GM21390 (cell line): ENCODE data around the gene ZMYND8.
A peak's percentile ranks its signal among the peaks of the same experiment; 100 is the strongest.
"Not testable (repeated sequence)": the region's sequence is repeated elsewhere in the genome, so short reads cannot be mapped to it uniquely, and the experiment has no call there.

ENCODE experiments used
- ATAC-seq: cut with Tn5 transposase; IDR thresholded peaks from one replicate; pipeline ENCODE4 v1.9.1; 2021; ENCODE audit not compliant: unreplicated experiment

Gene ZMYND8

DNA sequence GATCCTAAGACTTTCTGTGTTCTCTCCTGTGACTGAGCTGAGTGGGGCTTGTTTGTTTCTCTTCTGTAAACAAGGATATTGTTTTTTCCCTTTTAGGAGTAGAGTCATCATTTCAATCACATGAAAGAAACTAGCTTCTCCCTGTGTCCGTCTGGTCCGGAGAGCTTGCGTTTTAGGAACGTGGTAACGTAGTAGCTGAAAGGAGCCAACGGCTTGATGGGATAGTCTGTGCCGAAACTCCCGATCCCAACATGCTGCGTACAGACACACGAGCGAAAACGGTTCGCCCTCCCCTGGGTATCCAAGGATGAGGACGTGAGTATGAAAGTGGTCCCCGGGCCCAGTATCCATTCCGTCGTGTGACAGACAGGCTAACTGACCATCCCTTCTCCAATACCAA lies 146.5 kb downstream of the ZMYND8 start:
- no peak for ATAC-seq

- ATAC-seq = no peak
Observed at GRCh38 chr20:47208534-47209174, 147.8 kb downstream of the ZMYND8 start.

GRCh38 chr20:47206962-47207641 lies 149.4 kb downstream of the ZMYND8 start:
- ATAC-seq = no peak

DNA sequence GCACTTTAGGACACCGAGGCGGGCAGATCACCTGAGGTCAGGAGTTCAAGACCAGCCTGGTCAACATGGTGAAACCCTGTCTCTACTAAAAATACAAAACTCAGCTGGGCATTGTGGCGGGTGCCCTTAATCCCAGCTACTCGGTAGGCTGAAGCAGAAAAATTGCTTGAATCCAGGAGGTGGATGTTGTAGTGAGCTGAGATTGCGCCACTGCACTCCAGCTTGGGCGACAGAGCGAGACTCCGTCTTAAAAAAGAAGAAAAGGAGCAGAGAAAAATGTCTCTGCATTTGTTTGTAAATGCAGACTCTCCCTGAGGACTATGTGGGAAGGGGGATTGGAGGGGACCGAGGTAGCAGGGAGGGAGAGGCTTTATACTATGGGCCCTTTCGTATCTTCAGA lies 149.9 kb downstream of the ZMYND8 start:
- ATAC-seq = not testable (repeated sequence)

GRCh38 chr20:47205577-47206123 lies 150.8 kb downstream of the ZMYND8 start:
- no peak for ATAC-seq

DNA sequence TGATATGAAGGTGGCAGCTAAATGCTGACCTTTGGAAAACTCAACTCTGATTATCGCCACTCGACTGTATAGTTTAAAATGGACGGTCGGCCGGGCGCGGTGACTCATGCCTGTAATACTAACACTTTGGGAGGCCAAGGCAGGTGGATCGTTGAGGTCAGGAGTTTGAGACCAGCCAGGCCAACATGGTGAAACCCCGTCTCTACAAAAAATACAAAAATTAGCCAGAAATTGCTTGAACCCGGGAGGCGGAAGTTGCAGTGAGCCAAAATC lies 151.7 kb downstream of the ZMYND8 start:
- not testable (repeated sequence) for ATAC-seq

DNA sequence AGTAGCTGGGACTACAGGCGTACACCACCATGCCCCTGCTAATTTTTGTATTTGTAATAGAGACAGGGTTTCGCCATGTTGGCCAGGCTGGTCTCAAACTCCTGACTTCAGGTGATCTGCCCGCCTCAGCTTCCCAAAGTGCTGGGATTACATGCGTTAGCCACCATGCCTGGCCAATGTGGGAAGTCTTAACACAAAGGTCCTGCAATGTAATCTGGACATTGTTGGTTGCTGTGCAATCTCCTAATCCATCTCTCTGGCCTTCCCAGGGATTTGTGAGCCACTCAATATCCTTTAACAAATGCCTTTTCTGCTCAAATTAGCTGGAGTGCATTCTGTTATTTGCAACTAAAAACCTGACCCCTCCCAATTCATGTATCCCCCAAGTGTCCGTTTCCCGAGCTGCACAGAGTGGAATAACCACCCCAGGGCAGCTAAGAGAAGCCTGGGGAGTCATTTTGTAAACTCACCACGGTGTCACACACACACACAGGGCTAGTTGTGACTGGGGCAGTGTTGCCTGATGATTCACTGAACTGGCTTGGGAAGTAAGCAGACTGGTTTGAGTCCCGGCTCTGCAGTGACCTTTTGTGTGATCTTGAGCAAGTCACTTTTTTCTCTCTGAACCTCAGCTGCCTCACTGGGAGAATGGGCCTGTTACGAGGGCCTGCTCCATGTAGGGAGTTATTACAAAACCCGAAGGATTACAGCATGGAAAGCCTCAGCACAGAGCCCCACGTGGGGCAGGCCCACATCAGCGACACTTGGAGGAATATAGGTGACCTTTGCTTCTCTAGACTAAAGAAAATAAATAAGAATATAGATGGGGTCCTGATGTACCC lies 152.3 kb downstream of the ZMYND8 start:
- no peak for ATAC-seq

- no peak for ATAC-seq
Observed at GRCh38 chr20:47202733-47203667, 153.5 kb downstream of the ZMYND8 start.

- no peak for ATAC-seq
Observed at GRCh38 chr20:47201074-47201730, 155.3 kb downstream of the ZMYND8 start.

DNA sequence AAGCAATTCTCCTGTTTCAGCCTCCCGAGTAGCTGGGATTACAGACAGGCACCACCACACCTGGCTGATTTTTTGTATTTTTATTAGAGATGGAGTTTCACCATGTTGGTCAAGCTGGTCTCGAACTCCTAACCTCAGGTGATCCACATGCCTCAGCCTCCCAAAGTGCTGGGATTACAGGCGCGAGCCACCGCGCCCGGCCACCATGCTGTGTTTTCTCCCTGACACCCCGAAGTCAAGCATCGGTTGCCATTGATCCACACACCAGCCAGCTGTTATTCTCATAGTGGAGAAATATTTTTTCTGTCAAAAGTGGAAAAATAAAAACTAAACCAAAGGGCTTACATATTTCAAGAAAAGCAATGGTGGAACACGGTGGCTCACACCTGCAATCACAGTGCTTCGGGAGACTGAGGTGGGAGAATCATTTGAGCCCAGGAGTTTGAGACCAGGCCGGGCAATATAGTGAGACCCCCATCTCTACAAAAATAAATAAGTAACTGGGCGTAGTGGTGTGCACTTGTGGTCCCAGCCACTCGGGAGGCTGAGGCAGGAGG lies 157.4 kb downstream of the ZMYND8 start:
- no peak for ATAC-seq

DNA sequence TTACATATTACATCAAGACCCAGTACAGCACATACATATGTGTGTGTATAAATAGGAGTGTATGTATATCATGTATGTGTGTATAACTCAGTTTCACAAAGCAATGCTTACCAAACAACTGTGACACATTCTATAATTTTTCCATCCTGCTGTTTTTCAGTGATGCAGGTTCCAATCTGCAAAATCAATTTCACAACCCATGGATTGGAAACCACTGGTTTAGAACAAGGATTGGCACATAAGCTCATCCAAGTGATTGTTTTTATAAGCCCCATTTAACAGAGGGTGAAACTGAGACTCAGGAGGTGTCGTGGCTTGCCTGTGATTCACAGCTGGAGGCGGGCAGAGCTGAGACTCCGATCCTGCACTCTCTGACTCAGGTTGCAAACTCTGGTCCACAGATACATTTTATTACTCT lies 158.2 kb downstream of the ZMYND8 start:
- peak; percentile 52 for ATAC-seq

GRCh38 chr20:47196091-47197081 lies 160.1 kb downstream of the ZMYND8 start:
- ATAC-seq = peak; percentile 53

GRCh38 chr20:47195573-47195972 lies 160.9 kb downstream of the ZMYND8 start:
- ATAC-seq = no peak

- no peak for ATAC-seq
Observed at GRCh38 chr20:47191956-47192355, 164.5 kb downstream of the ZMYND8 start.

DNA sequence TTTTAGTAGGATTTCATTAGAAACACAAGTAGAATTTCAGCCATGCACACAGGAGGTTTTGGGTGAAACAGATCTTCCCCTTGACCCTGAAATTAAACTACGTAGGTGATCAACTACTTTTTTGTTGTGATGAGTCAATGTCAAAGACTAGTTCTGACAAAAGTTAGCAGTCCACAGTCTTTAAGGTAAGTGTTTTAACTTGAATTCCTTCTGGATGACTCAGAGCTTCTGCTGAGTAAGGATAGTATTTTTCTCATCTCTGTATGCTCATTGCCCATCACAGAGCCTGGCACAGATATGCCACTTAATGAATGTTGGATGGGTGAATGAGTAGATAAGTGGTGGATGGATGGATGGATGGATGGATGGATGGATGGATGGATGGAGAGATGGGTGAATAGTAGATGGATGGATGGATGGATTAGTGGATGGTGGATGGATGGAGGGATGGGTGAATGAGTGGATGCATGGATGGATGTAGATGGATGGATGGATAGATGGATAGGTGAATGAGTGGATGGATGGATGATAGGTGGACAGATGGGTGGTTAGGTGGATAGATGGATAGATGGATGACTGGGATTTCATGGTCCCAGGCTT lies 165.3 kb downstream of the ZMYND8 start:
- ATAC-seq = no peak

DNA sequence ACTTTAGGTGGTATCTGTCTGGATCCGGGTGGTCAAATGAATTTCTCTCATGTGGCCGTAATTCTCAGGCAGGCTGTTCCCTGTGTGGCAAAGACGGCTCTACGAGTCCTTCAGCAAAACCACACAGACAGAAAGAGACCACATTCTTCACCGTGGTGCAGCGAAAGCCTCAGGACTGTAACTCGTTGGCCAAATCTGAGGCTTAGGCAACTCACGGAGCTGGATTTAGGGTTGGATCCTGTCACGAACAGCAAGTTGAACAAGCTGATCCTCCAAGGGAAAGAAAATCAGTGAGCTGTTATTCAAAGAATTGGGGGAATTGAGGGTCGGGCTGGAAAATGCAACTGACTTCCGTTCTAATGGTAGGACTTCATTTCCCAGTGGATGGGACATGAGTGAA lies 167.4 kb downstream of the ZMYND8 start:
- ATAC-seq = no peak

- ATAC-seq = no peak
Observed at GRCh38 chr20:47188540-47188939, 168.0 kb downstream of the ZMYND8 start.

GRCh38 chr20:47187450-47188195 lies 168.9 kb downstream of the ZMYND8 start:
- no peak for ATAC-seq
